Central memory CD8-positive, alpha-beta T cell (primary cell): Measurements from ENCODE around the gene STUB1.
A peak's percentile ranks its signal among the peaks of the same experiment; 100 is the strongest.

Experiments used
- ATAC-seq: fragments of 150-1000 bp; cut with Tn5 transposase; replicated peaks from 2 replicates; pipeline ENCODE4 v1.10.0; 2022; ENCODE audit warnings: mild to moderate bottlenecking, moderate FRiP score, moderate number of reproducible peaks; ENCODE audit not compliant: poor library complexity, severe bottlenecking; ENCODE audit errors: extremely low read depth
- DNase-seq, 2 donors: peaks; one replicate each; pipeline ENCODE4 v3.0.0; 2021; ENCODE audit warnings: low spot score in 2 of 2
- H3K27ac Mint-ChIP-seq: one replicate; pipeline ENCODE4 v1.8.0; 2022; ENCODE audit warnings: low read depth, mild to moderate bottlenecking, moderate library complexity, mixed read lengths
- H3K27me3 Mint-ChIP-seq: one replicate; pipeline ENCODE4 v1.8.0; 2022; ENCODE audit warnings: mixed read lengths
- H3K36me3 Mint-ChIP-seq: one replicate; pipeline ENCODE4 v1.8.0; 2022; ENCODE audit warnings: mild to moderate bottlenecking, moderate library complexity, mixed read lengths; ENCODE audit not compliant: insufficient read depth
- H3K4me1 Mint-ChIP-seq: one replicate; pipeline ENCODE4 v1.8.0; 2022; ENCODE audit warnings: mixed read lengths
- H3K4me3 Mint-ChIP-seq: one replicate; pipeline ENCODE4 v1.8.0; 2022; ENCODE audit warnings: mild to moderate bottlenecking, moderate library complexity, mixed read lengths
- H3K9me3 Mint-ChIP-seq: one replicate; pipeline ENCODE4 v1.8.0; 2022; ENCODE audit warnings: mixed read lengths

STUB1 gene

DNA sequence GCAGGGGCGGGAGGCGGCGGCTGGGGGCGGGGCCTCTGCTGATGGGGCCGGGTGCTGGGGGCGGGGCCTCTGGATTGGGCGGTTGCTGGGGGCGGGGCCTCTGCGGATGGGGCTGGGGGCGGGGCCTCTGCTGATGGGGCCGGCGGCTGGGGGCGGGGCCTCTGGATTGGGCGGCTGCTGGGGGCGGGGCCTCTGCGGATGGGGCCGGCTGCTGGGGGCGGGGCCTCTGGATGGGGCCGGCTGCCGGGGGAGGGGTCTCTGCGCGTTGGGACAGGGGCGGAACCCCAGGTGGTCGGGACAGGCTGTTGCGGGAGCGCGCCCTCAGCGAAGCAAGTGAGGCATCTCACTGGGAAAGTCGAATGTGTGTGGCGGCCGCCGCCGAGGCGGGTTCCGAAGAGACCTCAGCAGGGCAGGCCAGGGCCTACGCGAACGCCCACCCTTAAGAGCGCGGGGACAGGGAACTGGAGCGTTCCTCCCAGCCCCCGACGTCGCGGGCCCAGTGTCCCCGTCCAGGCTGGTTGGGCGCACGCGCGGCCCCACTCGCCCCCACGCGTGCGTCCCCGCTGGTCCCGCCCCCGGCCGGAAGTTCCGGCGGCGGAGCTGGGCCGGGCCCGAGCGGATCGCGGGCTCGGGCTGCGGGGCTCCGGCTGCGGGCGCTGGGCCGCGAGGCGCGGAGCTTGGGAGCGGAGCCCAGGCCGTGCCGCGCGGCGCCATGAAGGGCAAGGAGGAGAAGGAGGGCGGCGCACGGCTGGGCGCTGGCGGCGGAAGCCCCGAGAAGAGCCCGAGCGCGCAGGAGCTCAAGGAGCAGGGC is at the start of gene STUB1:
STUB1 (plus strand) TSS at position 597 of the 811 bp plus-strand sequence; CDS start at position 713, 116 bp downstream.
- no peak within 1 kb of the TSS for H3K27ac Mint-ChIP-seq
- H3K9me3 Mint-ChIP-seq = no peaks in the 10 kb centered on the region
- peaks cover 27% of the 10 kb centered on the region for H3K36me3 Mint-ChIP-seq
- H3K27me3 Mint-ChIP-seq = no peaks in the 10 kb centered on the region
- H3K4me3 Mint-ChIP-seq = peak within 1 kb of the TSS; percentile 73
- DNase-seq (peak; percentile 69 to 70), ATAC-seq (peak; percentile 38)
- H3K4me1 Mint-ChIP-seq = peaks cover 32% of the 10 kb centered on the region

DNA sequence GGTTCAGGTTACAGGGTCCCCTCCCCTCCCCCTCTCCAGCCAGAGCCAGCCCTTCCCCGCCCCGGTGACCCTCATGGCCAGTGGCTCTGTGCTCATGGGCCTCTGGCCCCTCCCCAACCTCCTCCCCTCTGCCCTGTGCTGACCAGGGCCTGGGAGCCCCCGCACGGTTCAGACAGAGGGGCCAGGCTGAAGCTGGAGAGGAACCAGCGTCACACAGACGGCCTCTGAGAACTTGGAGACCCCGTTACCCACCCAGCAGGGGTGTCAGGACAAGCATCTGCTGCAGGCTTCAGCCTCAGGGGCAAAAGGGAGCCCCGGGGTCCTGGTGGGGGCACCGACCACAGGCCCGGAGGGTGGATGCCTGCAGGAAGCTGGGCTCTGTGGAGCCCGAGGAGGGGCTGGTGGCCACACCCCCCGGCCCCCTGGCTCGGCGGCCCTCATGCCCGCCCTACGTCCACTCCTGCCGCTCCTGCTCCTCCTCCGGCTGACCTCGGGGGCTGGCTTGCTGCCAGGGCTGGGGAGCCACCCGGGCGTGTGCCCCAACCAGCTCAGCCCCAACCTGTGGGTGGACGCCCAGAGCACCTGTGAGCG is 49.3 kb upstream of the STUB1 start, which contains the start of gene WFIKKN1:
WFIKKN1 (plus strand) TSS at position 171 of the 591 bp plus-strand sequence; CDS start at position 440, 269 bp downstream.
- no peaks in the 10 kb centered on the region for H3K9me3 Mint-ChIP-seq

GRCh38 chr16:631808-632358 is 48.3 kb upstream of the STUB1 start:
- ATAC-seq (no peak), DNase-seq (no peak)
- H3K4me1 Mint-ChIP-seq = peaks cover 7% of the 10 kb centered on the region
- peaks cover 19% of the 10 kb centered on the region for H3K36me3 Mint-ChIP-seq
- no peaks in the 10 kb centered on the region for H3K9me3 Mint-ChIP-seq
- no peak overlapping the region for H3K4me3 Mint-ChIP-seq
- no peak overlapping the region for H3K27ac Mint-ChIP-seq
- no peaks in the 10 kb centered on the region for H3K27me3 Mint-ChIP-seq

More for the DNA sequence above, 49.3 kb upstream of the STUB1 start, which contains the start of gene WFIKKN1:
- no peak for ATAC-seq
- no peak for DNase-seq
- no peak within 1 kb of the TSS for H3K27ac Mint-ChIP-seq
- H3K36me3 Mint-ChIP-seq = peaks cover 13% of the 10 kb centered on the region
- no peaks in the 10 kb centered on the region for H3K27me3 Mint-ChIP-seq
- H3K4me3 Mint-ChIP-seq = no peak within 1 kb of the TSS
- no peaks in the 10 kb centered on the region for H3K4me1 Mint-ChIP-seq

GRCh38 chr16:632486-633335 is 47.5 kb upstream of the STUB1 start:
- Mint-ChIP-seq H3K4me1 (peaks cover 8% of the 10 kb centered on the region), H3K27ac (no peak overlapping the region), H3K9me3 (no peaks in the 10 kb centered on the region), H3K4me3 (no peak overlapping the region), H3K27me3 (no peaks in the 10 kb centered on the region), H3K36me3 (peaks cover 25% of the 10 kb centered on the region)
- ATAC-seq (no peak), DNase-seq (no peak)

- no peak for DNase-seq
- H3K9me3 Mint-ChIP-seq = no peaks in the 10 kb centered on the region
- peaks cover 8% of the 10 kb centered on the region for H3K4me1 Mint-ChIP-seq
- ATAC-seq = no peak
- H3K27ac Mint-ChIP-seq = no peak overlapping the region
- H3K4me3 Mint-ChIP-seq = no peak overlapping the region
- peaks cover 24% of the 10 kb centered on the region for H3K36me3 Mint-ChIP-seq
- H3K27me3 Mint-ChIP-seq = no peaks in the 10 kb centered on the region
These were observed 46.7 kb upstream of the STUB1 start for GRCh38 chr16:633336-634050.

GRCh38 chr16:634051-634670 is 46.0 kb upstream of the STUB1 start:
- Mint-ChIP-seq H3K27ac (no peak overlapping the region), H3K36me3 (peaks cover 20% of the 10 kb centered on the region), H3K9me3 (no peaks in the 10 kb centered on the region), H3K4me1 (peaks cover 8% of the 10 kb centered on the region), H3K4me3 (peak overlapping the region; percentile 98), H3K27me3 (no peaks in the 10 kb centered on the region)
- ATAC-seq = no peak
- no peak for DNase-seq

DNA sequence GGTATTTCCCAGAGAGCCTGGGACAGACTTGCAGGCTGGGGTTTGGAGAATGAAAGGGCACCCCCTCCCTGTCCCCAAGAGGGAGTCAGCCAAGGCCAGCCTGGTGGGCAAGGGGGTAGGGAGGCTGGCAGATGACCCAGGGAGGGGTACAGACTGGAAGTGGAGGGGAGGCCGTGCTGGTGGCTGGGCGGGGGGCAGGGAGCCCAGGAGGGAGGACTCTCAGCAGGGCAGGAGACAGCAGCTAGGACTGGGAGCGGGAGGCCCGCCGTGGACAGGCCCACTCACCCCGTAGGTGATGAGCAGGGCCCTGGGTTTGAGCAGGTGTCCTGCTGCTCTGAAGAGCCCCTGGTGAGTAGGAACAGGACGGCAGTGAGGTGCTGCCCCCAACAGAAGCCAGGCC is 45.2 kb upstream of the STUB1 start:
- Mint-ChIP-seq H3K9me3 (no peaks in the 10 kb centered on the region), H3K4me1 (peaks cover 8% of the 10 kb centered on the region), H3K27ac (no peak overlapping the region), H3K36me3 (peaks cover 20% of the 10 kb centered on the region), H3K27me3 (no peaks in the 10 kb centered on the region), H3K4me3 (peak overlapping the region; percentile 98)
- ATAC-seq (no peak), DNase-seq (no peak)

- ATAC-seq = no peak
- Mint-ChIP-seq H3K27me3 (no peaks in the 10 kb centered on the region), H3K9me3 (no peaks in the 10 kb centered on the region), H3K4me1 (peaks cover 8% of the 10 kb centered on the region), H3K4me3 (peak overlapping the region; percentile 98), H3K36me3 (peaks cover 19% of the 10 kb centered on the region), H3K27ac (peak overlapping the region; percentile 100)
- no peak for DNase-seq
These were observed 44.5 kb upstream of the STUB1 start for GRCh38 chr16:635573-636205.

DNA sequence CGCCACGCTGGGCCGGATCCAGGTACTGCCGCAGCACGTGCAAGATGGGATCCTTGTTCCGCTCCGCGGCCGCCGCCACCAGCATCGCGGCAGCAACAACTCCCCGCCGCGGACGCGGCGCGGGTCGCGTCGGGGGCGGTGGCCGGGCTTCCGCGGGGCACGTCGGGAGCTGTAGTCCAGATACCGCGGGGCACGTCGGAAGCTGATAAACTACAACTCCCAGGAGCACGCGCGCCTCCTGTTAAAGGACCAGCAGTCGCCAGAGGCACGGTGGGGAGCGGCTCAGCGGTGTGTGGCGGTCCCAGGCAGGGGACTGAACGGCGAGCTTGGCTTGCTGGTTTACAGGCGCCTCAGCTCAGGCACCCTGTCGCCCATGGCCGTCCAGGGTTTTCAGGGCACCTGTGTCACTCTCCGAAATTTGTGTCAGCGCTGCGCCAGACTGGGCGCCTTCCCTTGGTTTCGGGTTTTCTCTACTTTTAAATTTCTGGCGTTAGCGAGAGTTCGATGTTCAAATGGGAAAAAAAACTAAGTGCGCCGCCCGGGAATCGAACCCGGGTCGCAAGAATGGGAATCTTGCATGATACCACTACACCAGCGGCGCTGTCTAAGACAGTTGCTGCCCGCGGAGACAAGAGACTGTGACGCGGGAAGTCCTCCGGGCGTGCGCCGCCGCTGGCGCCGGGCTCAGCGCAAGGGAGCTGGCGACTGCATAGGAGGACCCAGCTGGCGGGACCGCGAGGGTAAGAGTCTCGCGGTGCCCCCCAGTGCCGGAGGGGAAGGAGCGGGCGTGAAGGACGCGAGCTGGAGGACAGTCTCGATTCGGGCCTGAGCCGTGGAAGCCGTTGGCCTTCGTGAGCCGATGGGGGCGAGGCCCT is 43.8 kb upstream of the STUB1 start, which contains the start of gene METTL26:
METTL26 (minus strand) TSS at position 100 of the 875 bp plus-strand sequence; CDS start at position 85, 15 bp downstream.
- H3K4me1 Mint-ChIP-seq = peaks cover 8% of the 10 kb centered on the region
- no peaks in the 10 kb centered on the region for H3K9me3 Mint-ChIP-seq
- peak within 1 kb of the TSS; percentile 98 for H3K4me3 Mint-ChIP-seq
- H3K36me3 Mint-ChIP-seq = peaks cover 19% of the 10 kb centered on the region
- peak; percentile 90 for ATAC-seq
- H3K27me3 Mint-ChIP-seq = no peaks in the 10 kb centered on the region
- peak within 1 kb of the TSS; percentile 100 for H3K27ac Mint-ChIP-seq
- peak; percentile 89 to 95 for DNase-seq

GRCh38 chr16:637081-638018 is 42.9 kb upstream of the STUB1 start:
- peaks cover 8% of the 10 kb centered on the region for H3K4me1 Mint-ChIP-seq
- ATAC-seq = peak; percentile 62
- DNase-seq = no peak
- peaks cover 19% of the 10 kb centered on the region for H3K36me3 Mint-ChIP-seq
- no peaks in the 10 kb centered on the region for H3K9me3 Mint-ChIP-seq
- H3K27me3 Mint-ChIP-seq = no peaks in the 10 kb centered on the region
- H3K27ac Mint-ChIP-seq = peak overlapping the region; percentile 100
- peak overlapping the region; percentile 98 for H3K4me3 Mint-ChIP-seq
